ENCODE data around the gene IGF1.

Gene IGF1

GRCh38 chr12:102480406-102480805, at the start of gene IGF1:
TSS of gene IGF1 (minus strand) at chr12:102480563. CDS start at chr12:102480381, 182 bp downstream.
- no peak for DNase-seq (ENCODE audit: low spot score)
- in situ Hi-C loops (cut with MboI; ENCODE audit: low sequenced_read_pairs, unreplicated experiment): loop anchor here (5.0 kb wide), 1 partner anchor 548 kb away; no protein-coding TSS in a partner anchor
- TF ChIP-seq CTCF (IDR thresholded peaks at IDR 0.05; ENCODE audit: borderline replicate concordance, control extremely low read depth, extremely low read depth, insufficient read depth, missing control alignments): no peak

- in situ Hi-C loops (cut with MboI; ENCODE audit: low sequenced_read_pairs, unreplicated experiment): no loop called here
- no peak for TF ChIP-seq CTCF (IDR thresholded peaks at IDR 0.05; ENCODE audit: borderline replicate concordance, control extremely low read depth, extremely low read depth, insufficient read depth, missing control alignments)
Observed at GRCh38 chr12:102528111-102528510, 47.7 kb upstream of the IGF1 start.

GRCh38 chr12:102527171-102527720, 46.9 kb upstream of the IGF1 start:
- no peak for DNase-seq (ENCODE audit: low spot score)
- TF ChIP-seq CTCF (IDR thresholded peaks at IDR 0.05; ENCODE audit: borderline replicate concordance, control extremely low read depth, extremely low read depth, insufficient read depth, missing control alignments): no peak
- in situ Hi-C loops (cut with MboI; ENCODE audit: low sequenced_read_pairs, unreplicated experiment): no loop called here

More at GRCh38 chr12:102528111-102528510, 47.7 kb upstream of the IGF1 start:
- no peak for DNase-seq (ENCODE audit: low spot score)

GRCh38 chr12:102526656-102527055, 46.3 kb upstream of the IGF1 start:
- no peak for DNase-seq (ENCODE audit: low spot score)
- in situ Hi-C loops (cut with MboI; ENCODE audit: low sequenced_read_pairs, unreplicated experiment): no loop called here
- no peak for TF ChIP-seq CTCF (IDR thresholded peaks at IDR 0.05; ENCODE audit: borderline replicate concordance, control extremely low read depth, extremely low read depth, insufficient read depth, missing control alignments)

- in situ Hi-C loops (cut with MboI; ENCODE audit: low sequenced_read_pairs, unreplicated experiment): no loop called here
- DNase-seq (ENCODE audit: low spot score): no peak
- TF ChIP-seq CTCF (IDR thresholded peaks at IDR 0.05; ENCODE audit: borderline replicate concordance, control extremely low read depth, extremely low read depth, insufficient read depth, missing control alignments): no peak
Observed at GRCh38 chr12:102522768-102523167, 42.4 kb upstream of the IGF1 start.

GRCh38 chr12:102521662-102522277, 41.4 kb upstream of the IGF1 start:
- DNase-seq (ENCODE audit: low spot score): no peak
- TF ChIP-seq CTCF (IDR thresholded peaks at IDR 0.05; ENCODE audit: borderline replicate concordance, control extremely low read depth, extremely low read depth, insufficient read depth, missing control alignments): no peak
- in situ Hi-C loops (cut with MboI; ENCODE audit: low sequenced_read_pairs, unreplicated experiment): no loop called here

Measured in GM13976 (cell line).